HG02759 (cell line): ENCODE data around the gene COL5A1.

Source experiments
- ATAC-seq: cut with Tn5 transposase; IDR thresholded peaks from one replicate; pipeline ENCODE4 v1.9.1; 2021; ENCODE audit warnings: mild to moderate bottlenecking, moderate library complexity; ENCODE audit not compliant: unreplicated experiment

The COL5A1 gene

GRCh38 chr9:134688661-134689320, 47.2 kb downstream of the COL5A1 start:
- ATAC-seq = no peak

- ATAC-seq = no peak
Observed at GRCh38 chr9:134689321-134690181, 47.9 kb downstream of the COL5A1 start.

GRCh38 chr9:134690301-134690751, 48.7 kb downstream of the COL5A1 start:
- ATAC-seq = no peak

- no peak for ATAC-seq
Observed at GRCh38 chr9:134690946-134691694, 49.5 kb downstream of the COL5A1 start.

- ATAC-seq = no peak
Observed at GRCh38 chr9:134691695-134692572, 50.3 kb downstream of the COL5A1 start.

- no peak for ATAC-seq
Observed at GRCh38 chr9:134692573-134692860, 50.9 kb downstream of the COL5A1 start.

- no peak for ATAC-seq
Observed at GRCh38 chr9:134693011-134693410, 51.4 kb downstream of the COL5A1 start.

- no peak for ATAC-seq
Observed at GRCh38 chr9:134693641-134694367, 52.2 kb downstream of the COL5A1 start.

- no peak for ATAC-seq
Observed at GRCh38 chr9:134694368-134694665, 52.7 kb downstream of the COL5A1 start.

- no peak for ATAC-seq
Observed at GRCh38 chr9:134694714-134695113, 53.1 kb downstream of the COL5A1 start.

GRCh38 chr9:134695144-134695543, 53.5 kb downstream of the COL5A1 start:
- no peak for ATAC-seq

- ATAC-seq = no peak
Observed at GRCh38 chr9:134696433-134696832, 54.8 kb downstream of the COL5A1 start.

- no peak for ATAC-seq
Observed at GRCh38 chr9:134698111-134698510, 56.5 kb downstream of the COL5A1 start.

- no peak for ATAC-seq
Observed at GRCh38 chr9:134698587-134699342, 57.2 kb downstream of the COL5A1 start.

GRCh38 chr9:134699343-134699740, 57.7 kb downstream of the COL5A1 start:
- ATAC-seq = no peak

GRCh38 chr9:134700636-134701350, 59.2 kb downstream of the COL5A1 start:
- no peak for ATAC-seq

GRCh38 chr9:134701581-134702259, 60.1 kb downstream of the COL5A1 start:
- no peak for ATAC-seq

GRCh38 chr9:134702291-134702690, 60.7 kb downstream of the COL5A1 start:
- ATAC-seq = no peak
